NCI-H2081 treated with DMSO at 0.1 percent for 48 hours (cell line): ENCODE measurements around the gene C1orf141.
"Not testable (repeated sequence)": the region's sequence is repeated elsewhere in the genome, so short reads cannot be mapped to it uniquely, and the experiment has no call there.

Experiments
- DNase-seq: peaks from one replicate; lab custom pipeline; 2025; lab: John Stamatoyannopoulos, UW

C1orf141 gene

GRCh38 chr1:67134695-67135094 lies at the start of gene C1orf141:
Gene C1orf141 (minus strand): TSS chr1:67134970. CDS start chr1:67127240, 7,730 bp downstream.
- DNase-seq = no peak

- DNase-seq = no peak
Observed at GRCh38 chr1:67175530-67176087, 40.8 kb upstream of the C1orf141 start.

GRCh38 chr1:67174716-67175284 lies 40.0 kb upstream of the C1orf141 start:
- DNase-seq = no peak

GRCh38 chr1:67173988-67174387 lies 39.2 kb upstream of the C1orf141 start:
- no peak for DNase-seq

- DNase-seq = no peak
Observed at GRCh38 chr1:67171978-67172377, 37.2 kb upstream of the C1orf141 start.

GRCh38 chr1:67171574-67171955 lies 36.8 kb upstream of the C1orf141 start:
- DNase-seq = no peak

- DNase-seq = no peak
Observed at GRCh38 chr1:67170751-67171573, 36.2 kb upstream of the C1orf141 start.

- no peak for DNase-seq
Observed at GRCh38 chr1:67169932-67170331, 35.2 kb upstream of the C1orf141 start.

- no peak for DNase-seq
Observed at GRCh38 chr1:67169496-67169895, 34.7 kb upstream of the C1orf141 start.

GRCh38 chr1:67166196-67166595 lies 31.4 kb upstream of the C1orf141 start, which contains the start of gene IL23R:
Gene IL23R (plus strand): TSS chr1:67166454. CDS start chr1:67168121, 1,667 bp downstream.
- no peak for DNase-seq

GRCh38 chr1:67165468-67166041 lies 30.8 kb upstream of the C1orf141 start:
- DNase-seq = no peak

GRCh38 chr1:67162954-67163353 lies 28.2 kb upstream of the C1orf141 start:
- DNase-seq = no peak

- DNase-seq = no peak
Observed at GRCh38 chr1:67159233-67159632, 24.5 kb upstream of the C1orf141 start.

- DNase-seq = no peak
Observed at GRCh38 chr1:67158401-67158800, 23.6 kb upstream of the C1orf141 start.

GRCh38 chr1:67150931-67151330 lies 16.2 kb upstream of the C1orf141 start:
- DNase-seq = no peak

- DNase-seq = no peak
Observed at GRCh38 chr1:67149179-67149770, 14.5 kb upstream of the C1orf141 start.

GRCh38 chr1:67148516-67149178 lies 13.9 kb upstream of the C1orf141 start:
- DNase-seq = no peak

GRCh38 chr1:67147973-67148372 lies 13.2 kb upstream of the C1orf141 start:
- not testable (repeated sequence) for DNase-seq

GRCh38 chr1:67146539-67146938 lies 11.8 kb upstream of the C1orf141 start:
- DNase-seq = no peak

GRCh38 chr1:67146101-67146500 lies 11.3 kb upstream of the C1orf141 start:
- DNase-seq = no peak

GRCh38 chr1:67144696-67145095 lies 9.9 kb upstream of the C1orf141 start:
- no peak for DNase-seq

GRCh38 chr1:67143966-67144365 lies 9.2 kb upstream of the C1orf141 start:
- DNase-seq = no peak
